Transverse colon (tissue), 4 donors: ENCODE results near the gene KLHL42. TPM values are rescaled to one million over a fixed set of nuclear protein-coding genes. Genes with fewer than 3 reads are reported as not detected.

ENCODE experiments used
- DNase-seq: peaks from one replicate; pipeline ENCODE4 v3.0.0-alpha.2; 2019
- H3K27ac ChIP-seq, 4 donors: fragments of 200-600 bp; sonication (generic); 2 replicates each; pipeline ENCODE4 v1.5.1; 2016 to 2018; ENCODE audit warnings: inconsistent platforms in 4 of 4
- H3K27me3 ChIP-seq: fragments of 200-600 bp; sonication (generic); 2 replicates; pipeline ENCODE4 v1.5.1; 2017; ENCODE audit warnings: inconsistent platforms
- H3K36me3 ChIP-seq, 4 donors: fragments of 200-600 bp; sonication (generic); 2 replicates each; pipeline ENCODE4 v1.5.1; 2017 to 2019; ENCODE audit warnings: inconsistent platforms in 4 of 4
- H3K4me1 ChIP-seq, 4 donors: fragments of 200-600 bp; sonication (generic); 2 replicates each; pipeline ENCODE4 v1.5.1; 2017 to 2020; ENCODE audit warnings: inconsistent platforms in 4 of 4
- H3K4me3 ChIP-seq, 4 donors: fragments of 200-600 bp; sonication (generic); 1 replicate in 1 of 4; 2 replicates in 3 of 4; pipeline versions ENCODE4 v1.5.1 to v1.6.1; 2017 to 2019; ENCODE audit warnings: inconsistent platforms in 4 of 4
- H3K9me3 ChIP-seq, 2 donors: fragments of 200-600 bp; sonication (generic); 2 replicates each; pipeline ENCODE4 v1.5.1; 2017 to 2019; ENCODE audit warnings: inconsistent platforms in 2 of 2
- EP300 ChIP-seq: sonication (generic); formaldehyde crosslinking; IDR thresholded peaks from one replicate; pipeline ENCODE4 v1.6.1; 2017; ENCODE audit warnings: antibody characterized with exemption, low read depth
- POLR2A ChIP-seq: fragments of 450-650 bp; IDR thresholded peaks from one replicate; pipeline ENCODE4 v1.6.1; 2016; ENCODE audit warnings: antibody characterized with exemption, mild to moderate bottlenecking, moderate library complexity
- POLR2AphosphoS5 ChIP-seq, 3 donors: sonication (generic); formaldehyde crosslinking; IDR thresholded peaks; one replicate each; pipeline ENCODE4 v1.6.1; 2016; ENCODE audit warnings: antibody characterized with exemption in 3 of 3
- WGBS, 2 donors: methylation state at CpG; one replicate each; pipeline ENCODE4 v1.1.5; 2018; ENCODE audit warnings: low coverage in 1 of 2; 5-methylcytosine and 5-hydroxymethylcytosine counted together
- in situ Hi-C, 4 donors: fragments of 200-750 bp; cut with MboI; loops; one replicate each; pipeline versions ENCODE4 v1.15.0 to v1.15.1; 2017; ENCODE audit warnings: low sequenced_read_pairs in 3 of 4, low pct_ligation_motif_present in 1 of 4, low pct_unique_long_range_greater_than_20kb in 1 of 4
- intact Hi-C: fragments of 100-400 bp; cut with DNase I; formaldehyde crosslinking; loops from one replicate; pipeline ENCODE4 v1.15.1; 2023; ENCODE audit warnings: low total_unique reads
- total RNA-seq, 4 donors: library from RNA; depleted of rRNA; stranded (reverse); fragments of >200 nt; gene quantifications; one replicate each; pipeline ENCODE4 v1.1.0, GENCODE V29; 2016
- TF ChIP-seq, protein P1 (sequence below), 5 experiments: fragments of 200-600 bp in 3 of 5; fragments of 450-650 bp in 2 of 5; sonication (generic) in 3 of 5; IDR thresholded peaks; 1 replicate in 2 of 5; 2 replicates in 3 of 5; pipeline ENCODE4 v1.5.1; 2016 to 2017; ENCODE audit warnings: antibody characterized with exemption in 5 of 5, inconsistent platforms in 3 of 5, mild to moderate bottlenecking in 2 of 5, moderate library complexity in 1 of 5

The KLHL42 gene
- total RNA-seq, 4 donors from 2014 or later, result 14.7 to 104 (median 47.3) TPM

DNA sequence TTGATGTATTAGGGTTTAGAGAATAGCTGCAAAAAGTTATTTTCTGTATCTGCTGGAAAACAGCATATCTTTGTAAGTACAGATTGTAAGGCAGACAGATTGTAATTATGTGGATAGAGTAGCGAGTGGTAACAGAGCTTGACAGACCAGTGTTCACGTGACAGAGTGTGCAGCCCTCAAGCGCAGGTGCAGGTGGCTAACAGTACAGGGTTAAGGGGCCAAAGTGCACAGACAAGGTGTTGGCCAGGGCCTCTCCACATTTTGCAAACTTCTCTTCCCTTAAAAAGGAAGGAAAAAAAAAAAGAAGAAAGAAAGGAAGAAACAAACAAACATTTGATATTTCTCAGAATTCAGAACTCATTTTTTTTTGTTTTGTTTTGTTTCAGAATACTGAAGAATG is 25.2 kb upstream of the KLHL42 start:
- H3K4me1 ChIP-seq, result peaks cover 0 to 38% (median 11%) of the 10 kb centered on the region in 4 donors
- no peaks in the 10 kb centered on the region for H3K9me3 ChIP-seq
- peak overlapping the region in 2 of 4 donors; percentile 8 to 35 for H3K27ac ChIP-seq
- in situ Hi-C loops (no loop called here), intact Hi-C loops (no loop called here)
- peak; percentile 56 for DNase-seq
- WGBS, 2 donors, result 59 to 62% methylated on average over 3 of the region's 3 CpGs
- no peak overlapping the region for H3K4me3 ChIP-seq
- TF ChIP-seq POLR2AphosphoS5 (IDR thresholded peaks at IDR 0.05) (no peak), EP300 (no peak), POLR2A (no peak)
- TF ChIP-seq, protein P1, sequence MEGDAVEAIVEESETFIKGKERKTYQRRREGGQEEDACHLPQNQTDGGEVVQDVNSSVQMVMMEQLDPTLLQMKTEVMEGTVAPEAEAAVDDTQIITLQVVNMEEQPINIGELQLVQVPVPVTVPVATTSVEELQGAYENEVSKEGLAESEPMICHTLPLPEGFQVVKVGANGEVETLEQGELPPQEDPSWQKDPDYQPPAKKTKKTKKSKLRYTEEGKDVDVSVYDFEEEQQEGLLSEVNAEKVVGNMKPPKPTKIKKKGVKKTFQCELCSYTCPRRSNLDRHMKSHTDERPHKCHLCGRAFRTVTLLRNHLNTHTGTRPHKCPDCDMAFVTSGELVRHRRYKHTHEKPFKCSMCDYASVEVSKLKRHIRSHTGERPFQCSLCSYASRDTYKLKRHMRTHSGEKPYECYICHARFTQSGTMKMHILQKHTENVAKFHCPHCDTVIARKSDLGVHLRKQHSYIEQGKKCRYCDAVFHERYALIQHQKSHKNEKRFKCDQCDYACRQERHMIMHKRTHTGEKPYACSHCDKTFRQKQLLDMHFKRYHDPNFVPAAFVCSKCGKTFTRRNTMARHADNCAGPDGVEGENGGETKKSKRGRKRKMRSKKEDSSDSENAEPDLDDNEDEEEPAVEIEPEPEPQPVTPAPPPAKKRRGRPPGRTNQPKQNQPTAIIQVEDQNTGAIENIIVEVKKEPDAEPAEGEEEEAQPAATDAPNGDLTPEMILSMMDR (IDR thresholded peaks at IDR 0.05), result no peak
- H3K36me3 ChIP-seq, result peaks cover 0 to 10% (median 3%) of the 10 kb centered on the region in 4 donors
- H3K27me3 ChIP-seq, result no peaks in the 10 kb centered on the region

DNA sequence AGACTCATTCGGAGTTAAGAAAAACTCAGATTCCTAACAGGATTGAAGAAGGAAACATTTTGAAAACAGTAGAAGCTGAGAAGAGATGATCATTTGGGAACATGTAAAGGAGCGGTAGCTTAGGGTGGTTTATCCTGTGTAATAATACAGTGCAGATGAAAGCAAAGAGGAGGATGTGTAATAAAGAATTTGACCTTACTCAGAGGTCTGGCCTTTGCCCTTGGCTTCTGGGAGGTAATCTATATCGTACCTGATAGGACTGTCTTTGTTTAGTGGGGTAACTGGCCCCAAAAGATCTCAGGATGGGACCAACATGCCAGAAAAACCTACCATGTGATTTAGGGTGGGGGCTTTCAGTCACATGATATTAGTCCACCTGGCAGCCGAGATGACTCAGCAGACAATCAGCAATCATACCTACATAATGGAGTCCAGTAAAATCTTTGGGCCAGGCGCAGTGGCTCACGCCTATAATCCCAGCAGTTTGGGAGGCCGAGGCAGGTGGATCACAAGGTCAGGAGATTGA is 23.3 kb upstream of the KLHL42 start:
- Histone ChIP-seq H3K36me3 (peaks cover 0 to 10% (median 3%) of the 10 kb centered on the region in 4 donors), H3K9me3 (no peaks in the 10 kb centered on the region), H3K27ac (no peak overlapping the region), H3K4me3 (no peak overlapping the region), H3K27me3 (no peaks in the 10 kb centered on the region), H3K4me1 (peaks cover 0 to 33% (median 11%) of the 10 kb centered on the region in 4 donors)
- TF ChIP-seq EP300, result no peak
- TF ChIP-seq POLR2AphosphoS5 (IDR thresholded peaks at IDR 0.05), result no peak
- TF ChIP-seq, protein P1 (IDR thresholded peaks at IDR 0.05), result no peak
- no peak for TF ChIP-seq POLR2A
- in situ Hi-C loops (no loop called here), intact Hi-C loops (no loop called here)
- no peak for DNase-seq
- 91 to 98% methylated on average over 6 to 7 of the region's 7 CpGs for whole genome bisulfite sequencing, 2 donors

DNA sequence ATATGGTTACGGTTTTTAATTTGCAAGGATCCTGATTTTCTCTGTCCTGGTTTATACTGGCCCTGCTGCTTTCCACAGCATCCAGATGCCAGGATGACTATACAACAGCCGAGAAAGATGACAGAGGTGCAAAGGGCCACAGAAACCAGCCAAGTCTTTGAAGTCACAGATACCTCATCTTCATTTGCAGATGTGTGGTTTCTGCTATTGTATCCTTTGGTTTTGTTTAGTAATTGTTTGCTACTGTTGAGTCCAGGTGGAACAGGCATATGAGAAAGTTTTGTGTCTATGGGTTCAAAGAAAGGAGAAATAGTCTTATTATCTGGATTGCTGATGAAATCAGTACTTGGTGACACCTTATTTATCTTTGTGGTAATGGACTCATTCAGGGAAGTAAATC is 17.3 kb upstream of the KLHL42 start:
- no peaks in the 10 kb centered on the region for H3K4me1 ChIP-seq
- H3K9me3 ChIP-seq, result no peaks in the 10 kb centered on the region
- intact Hi-C loops, result no loop called here
- DNase-seq, result no peak
- 85 to 94% methylated on average over 2 of the region's 2 CpGs for whole genome bisulfite sequencing, 2 donors
- H3K36me3 ChIP-seq, result no peaks in the 10 kb centered on the region
- no peaks in the 10 kb centered on the region for H3K27me3 ChIP-seq
- no peak overlapping the region for H3K27ac ChIP-seq
- no peak overlapping the region for H3K4me3 ChIP-seq
- no peak for TF ChIP-seq POLR2A
- no peak for TF ChIP-seq POLR2AphosphoS5 (IDR thresholded peaks at IDR 0.05)
- TF ChIP-seq, protein P1 (IDR thresholded peaks at IDR 0.05), result no peak
- no peak for TF ChIP-seq EP300
- in situ Hi-C loops, result no loop called here

DNA sequence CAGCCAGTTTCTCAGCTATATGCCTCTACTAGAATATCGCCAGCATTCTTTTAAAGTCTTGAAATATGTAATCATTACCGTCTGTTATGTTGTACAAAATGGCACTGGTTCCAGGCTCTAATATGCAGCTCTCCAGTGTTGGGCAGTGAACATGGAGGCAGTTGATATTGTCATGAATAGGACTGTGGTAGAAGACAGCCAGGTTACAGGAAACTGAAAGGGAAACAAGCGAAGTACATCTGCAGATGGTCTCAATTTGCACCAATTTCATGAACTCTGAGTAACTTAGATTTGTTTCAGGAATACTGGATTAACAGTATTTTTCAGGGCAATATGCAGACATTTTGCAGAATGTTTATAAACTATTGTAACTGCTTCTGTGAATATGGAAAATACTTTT is 13.4 kb upstream of the KLHL42 start:
- Histone ChIP-seq H3K4me1 (no peaks in the 10 kb centered on the region), H3K4me3 (no peak overlapping the region), H3K27me3 (no peaks in the 10 kb centered on the region), H3K9me3 (no peaks in the 10 kb centered on the region), H3K27ac (no peak overlapping the region), H3K36me3 (no peaks in the 10 kb centered on the region)
- TF ChIP-seq EP300 (no peak), POLR2AphosphoS5 (IDR thresholded peaks at IDR 0.05) (no peak), POLR2A (no peak)
- TF ChIP-seq, protein P1 (IDR thresholded peaks at IDR 0.05), result no peak
- 79 to 86% methylated on average over 2 to 3 of the region's 3 CpGs for WGBS, 2 donors
- in situ Hi-C loops (no loop called here), intact Hi-C loops (no loop called here)
- no peak for DNase-seq
